ENCODE results near the gene AGT. TPM values are rescaled to one million over a fixed set of nuclear protein-coding genes. Genes with fewer than 3 reads are reported as not detected.
"Not testable (repeated sequence)": the region's sequence is repeated elsewhere in the genome, so short reads cannot be mapped to it uniquely, and the experiment has no call there.

AGT gene
- polyA plus RNA-seq, 4 donors = 12.0 to 41.5 (median 17.8) TPM

DNA sequence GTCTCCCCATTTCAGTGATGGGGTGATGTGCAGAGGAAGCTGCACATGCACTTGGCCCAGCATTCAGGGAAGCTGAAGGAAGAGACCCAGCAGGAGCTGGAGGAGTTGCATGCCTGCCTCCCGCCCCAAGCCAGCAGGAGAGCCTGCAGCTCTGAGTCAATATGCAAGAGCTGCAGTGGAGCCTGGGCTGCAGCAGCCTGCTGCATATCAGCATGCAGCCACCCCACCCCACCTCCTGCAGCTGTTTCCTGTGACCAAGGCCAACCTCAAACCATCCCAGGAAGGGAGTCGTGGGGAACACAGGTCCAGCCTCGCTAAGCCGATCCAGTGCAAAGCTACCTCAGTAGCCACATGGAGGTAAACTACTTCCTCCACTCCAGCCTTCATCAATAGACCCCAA lies 18.9 kb downstream of the AGT start:
- no peak for DNase-seq (ENCODE audit: low read depth in 4 of 4, low spot score in 3 of 4)

- no peak for DNase-seq (ENCODE audit: low read depth in 4 of 4, low spot score in 3 of 4)
Measured at GRCh38 chr1:230694464-230694863, 19.5 kb downstream of the AGT start.

GRCh38 chr1:230693777-230694176 lies 20.1 kb downstream of the AGT start:
- no peak for DNase-seq (ENCODE audit: low read depth in 4 of 4, low spot score in 3 of 4)

GRCh38 chr1:230693221-230693620 lies 20.7 kb downstream of the AGT start:
- DNase-seq (ENCODE audit: low read depth in 4 of 4, low spot score in 3 of 4) = no peak

DNA sequence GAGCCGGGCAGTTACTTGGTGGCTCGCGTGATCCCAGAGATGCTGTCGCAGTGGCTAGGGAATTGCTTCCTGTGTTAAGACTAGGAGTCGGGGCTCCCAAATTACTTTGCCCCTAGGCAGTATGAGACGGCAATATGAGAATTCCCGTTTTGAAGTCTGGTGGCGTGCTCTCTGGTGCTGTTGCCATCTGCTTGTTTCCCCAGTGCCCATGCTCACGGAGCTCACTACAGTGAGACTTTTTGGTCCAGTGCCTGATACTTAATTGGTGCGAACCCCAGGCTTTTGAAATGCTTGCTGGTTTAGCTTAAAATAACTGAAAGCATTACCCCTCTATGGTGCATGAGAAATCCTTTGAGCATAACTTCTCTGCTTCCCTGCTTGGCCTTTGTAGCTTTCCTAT lies 22.3 kb downstream of the AGT start:
- DNase-seq (ENCODE audit: low read depth in 4 of 4, low spot score in 3 of 4) = no peak

DNA sequence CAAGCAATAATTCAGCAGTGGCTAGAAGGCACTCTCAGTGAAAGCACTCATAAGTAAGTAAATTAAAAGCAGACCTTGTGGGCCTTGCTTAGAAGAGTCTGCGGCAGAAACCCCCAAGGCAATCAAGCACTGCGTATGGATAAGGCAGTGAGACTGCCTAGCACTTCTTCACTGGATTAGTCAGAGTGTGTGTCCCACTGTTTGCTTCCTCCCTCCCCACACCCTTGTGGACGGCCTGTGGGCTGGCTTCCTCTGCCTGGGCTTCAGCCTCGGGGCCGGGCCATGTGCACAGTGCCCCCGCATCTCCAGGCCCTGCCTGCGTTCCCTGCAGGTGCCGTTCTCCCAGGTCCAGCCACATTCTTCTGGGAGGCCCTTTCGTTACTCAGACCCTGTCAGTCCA lies 23.8 kb downstream of the AGT start:
- DNase-seq (ENCODE audit: low read depth in 4 of 4, low spot score in 3 of 4) = no peak

DNA sequence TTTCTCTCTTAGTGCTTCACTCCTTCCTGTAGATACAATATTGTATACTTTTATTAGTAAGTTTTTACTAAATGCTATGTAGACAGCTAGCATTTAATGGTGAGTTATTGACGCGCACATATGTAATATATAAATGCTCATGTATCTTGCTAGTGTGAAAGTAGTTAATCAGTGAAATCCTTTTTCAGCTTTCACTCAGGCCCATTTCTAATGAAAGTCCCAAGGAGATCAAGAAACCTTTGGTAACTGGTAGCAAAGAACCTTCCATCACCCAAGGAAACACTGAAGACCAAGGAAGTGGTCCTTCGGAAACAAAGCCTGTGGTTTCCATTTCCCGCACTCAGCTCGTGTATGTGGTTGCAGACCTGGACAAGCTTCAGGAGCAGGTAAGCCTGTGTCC lies 27.2 kb downstream of the AGT start:
- no peak for DNase-seq (ENCODE audit: low read depth in 4 of 4, low spot score in 3 of 4)

DNA sequence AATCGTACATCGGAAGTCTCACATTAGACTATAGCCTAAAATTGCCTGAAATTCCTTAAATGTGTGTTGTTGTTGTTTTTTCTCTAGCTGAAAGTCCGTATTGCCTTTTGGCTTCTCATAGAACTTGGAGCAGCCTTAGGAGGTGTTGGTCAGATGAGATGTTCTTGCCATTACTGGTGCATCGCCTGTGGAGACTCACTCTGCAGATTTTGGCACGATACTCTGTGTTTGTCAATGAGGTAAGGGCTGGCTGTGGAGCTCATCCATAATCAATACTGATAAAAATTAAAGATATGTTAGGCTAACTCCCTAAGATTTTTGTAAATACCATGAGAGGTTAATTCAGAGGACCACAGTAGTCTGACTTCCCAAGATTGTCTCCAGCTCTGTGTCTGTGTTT lies 28.9 kb downstream of the AGT start:
- no peak for DNase-seq (ENCODE audit: low read depth in 4 of 4, low spot score in 3 of 4)

DNA sequence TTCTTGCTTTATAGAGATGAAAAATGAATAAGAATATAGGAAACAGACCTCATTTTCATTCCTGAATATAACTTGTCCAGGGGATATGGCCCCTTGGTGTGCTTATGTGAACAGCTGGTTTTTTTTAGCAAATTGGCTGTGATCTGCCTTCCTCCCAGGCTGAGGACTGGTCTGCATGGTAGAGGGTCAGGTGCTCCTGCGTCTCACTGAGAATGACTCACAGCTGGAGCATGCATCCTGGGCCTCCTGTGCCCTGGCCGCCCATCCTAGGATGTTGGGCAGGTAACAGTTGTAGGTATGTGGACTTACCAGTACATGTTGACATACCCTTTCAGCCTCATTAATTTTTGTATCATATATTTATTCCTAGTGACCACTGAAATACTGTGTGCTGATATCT lies 29.8 kb downstream of the AGT start:
- no peak for DNase-seq (ENCODE audit: low read depth in 4 of 4, low spot score in 3 of 4)

DNA sequence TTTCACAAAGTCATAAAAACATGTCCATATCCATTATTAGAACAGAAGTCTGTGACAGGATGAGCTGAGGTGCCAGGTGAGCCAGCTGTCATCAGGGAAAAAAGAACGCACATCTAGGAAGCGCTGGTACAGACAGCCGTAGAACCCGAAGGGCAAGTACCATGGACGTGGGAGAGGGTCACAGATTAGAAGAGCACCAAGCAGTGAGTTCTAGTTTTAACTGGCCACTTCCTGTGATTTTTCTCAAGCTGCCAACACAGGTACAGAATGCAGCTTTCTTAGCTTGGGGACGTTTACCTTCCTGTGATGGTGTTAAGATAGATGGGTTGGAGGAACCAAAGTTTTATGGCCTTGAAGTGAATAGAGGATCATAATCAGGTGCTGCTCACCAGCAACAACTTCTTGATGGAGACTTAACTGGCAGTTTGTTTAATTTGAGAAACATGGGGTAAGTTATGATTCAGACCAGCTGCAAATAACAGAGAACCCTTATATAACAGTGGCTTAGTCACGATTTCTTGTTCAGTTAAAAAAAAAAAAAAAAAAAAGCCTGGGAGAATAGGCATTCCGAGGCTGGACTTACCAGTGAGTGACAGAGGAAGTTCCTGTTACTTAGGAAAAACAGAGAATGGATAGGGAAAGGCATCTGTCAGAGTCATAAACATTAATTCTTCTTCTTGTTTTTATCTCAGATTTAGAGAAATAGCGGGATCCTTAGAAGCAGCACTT lies 30.9 kb downstream of the AGT start:
- no peak for DNase-seq (ENCODE audit: low read depth in 4 of 4, low spot score in 3 of 4)

DNA sequence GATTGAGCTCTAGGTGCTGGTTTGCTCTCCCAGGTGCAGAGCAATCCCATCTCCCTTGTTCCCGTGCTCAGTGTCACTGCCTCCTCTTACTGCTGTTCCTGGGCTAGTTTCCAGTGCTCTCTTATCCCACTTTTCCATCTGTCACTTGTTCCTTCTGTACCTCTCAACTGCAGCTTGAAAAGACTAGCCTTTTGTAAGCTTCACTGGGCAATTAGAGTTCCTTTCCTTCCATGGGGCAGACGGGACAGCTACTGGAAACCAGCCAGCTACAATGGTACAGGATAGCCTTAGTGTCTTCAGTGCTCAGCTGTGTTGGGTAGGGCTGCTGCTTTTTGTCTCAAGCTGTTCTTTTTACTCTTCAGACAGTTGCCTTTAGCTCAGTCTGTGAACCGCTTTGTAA lies 31.6 kb downstream of the AGT start:
- DNase-seq (ENCODE audit: low read depth in 4 of 4, low spot score in 3 of 4) = no peak

GRCh38 chr1:230681599-230681998 lies 32.3 kb downstream of the AGT start:
- peak in 2 of 4 donors; percentile 14 to 33 for DNase-seq (ENCODE audit: low read depth in 4 of 4, low spot score in 3 of 4)

DNA sequence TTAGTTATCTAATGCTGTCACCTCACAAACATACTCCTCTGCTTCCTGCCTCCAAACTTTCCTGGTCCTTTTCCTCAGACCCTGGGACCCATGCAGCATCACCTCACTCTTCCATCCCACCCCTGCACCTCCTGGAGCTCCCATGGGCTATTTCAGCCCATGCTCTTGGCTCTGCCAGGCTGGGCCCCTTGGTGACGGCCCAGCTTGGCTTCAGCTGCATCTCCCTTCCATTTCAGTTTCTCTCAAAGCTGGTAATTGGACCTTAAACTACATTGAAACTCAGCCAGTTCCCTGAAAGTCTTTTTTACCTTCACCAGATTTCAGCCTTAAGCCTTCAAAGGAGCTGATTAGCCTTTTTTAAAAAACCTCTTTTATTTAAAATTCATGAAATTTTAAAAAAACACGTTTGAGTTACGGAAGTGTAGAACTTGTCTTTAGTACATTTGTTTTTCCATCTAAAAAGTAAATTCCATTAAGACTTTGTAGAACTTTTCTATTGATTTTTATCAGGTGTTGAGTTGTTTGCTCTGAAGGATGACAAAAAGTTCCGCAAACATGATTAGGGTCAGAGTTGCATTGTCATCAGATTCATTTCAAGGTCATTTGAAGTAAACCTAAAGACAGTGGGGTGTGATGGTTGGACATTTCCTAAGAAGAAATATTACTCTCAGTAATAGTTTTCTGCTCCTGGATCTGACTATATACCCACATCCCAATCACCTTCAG lies 33.5 kb downstream of the AGT start:
- DNase-seq (ENCODE audit: low read depth in 4 of 4, low spot score in 3 of 4) = no peak

- no peak for DNase-seq (ENCODE audit: low read depth in 4 of 4, low spot score in 3 of 4)
Measured at GRCh38 chr1:230679825-230680224, 34.1 kb downstream of the AGT start.

GRCh38 chr1:230679192-230679591 lies 34.7 kb downstream of the AGT start:
- DNase-seq (ENCODE audit: low read depth in 4 of 4, low spot score in 3 of 4) = no peak

DNA sequence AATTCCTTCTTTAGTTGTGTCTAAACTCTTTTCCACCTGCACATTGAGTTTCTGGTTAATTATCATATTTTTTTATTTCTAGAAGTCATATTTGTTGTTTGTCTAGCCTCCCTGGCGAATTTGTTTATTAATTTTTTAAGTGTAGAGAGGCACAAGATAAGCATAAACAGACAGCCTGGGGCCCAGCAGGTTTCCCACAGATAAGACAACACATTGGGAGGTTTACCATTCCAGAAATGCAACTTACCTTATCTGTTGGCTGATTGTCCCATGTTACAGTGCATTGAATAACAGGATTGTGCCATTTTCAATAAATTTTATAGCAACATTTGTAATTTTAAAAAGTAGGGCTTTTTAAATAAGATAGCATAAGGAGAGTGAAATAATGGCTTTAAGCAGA lies 36.7 kb downstream of the AGT start:
- no peak for DNase-seq (ENCODE audit: low read depth in 4 of 4, low spot score in 3 of 4)

DNA sequence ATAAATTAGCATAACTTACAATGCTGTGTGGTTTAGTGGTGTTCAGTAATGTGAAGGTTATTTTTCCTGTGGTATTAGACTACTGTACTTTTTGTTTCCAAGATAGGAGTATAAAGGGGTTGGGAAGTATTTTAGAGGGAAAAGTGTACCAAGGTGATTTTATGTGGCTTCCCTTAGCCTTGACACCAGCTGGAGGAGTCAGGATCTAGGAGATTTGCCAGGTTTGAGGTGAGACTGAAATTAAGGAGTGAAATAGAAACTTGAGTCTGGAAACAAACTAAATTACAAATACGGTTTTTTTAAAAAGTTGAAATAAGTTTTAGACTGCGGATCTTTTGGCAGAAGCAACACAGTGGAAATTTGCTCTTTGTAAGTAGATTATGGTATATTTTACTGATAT lies 39.3 kb downstream of the AGT start:
- no peak for DNase-seq (ENCODE audit: low read depth in 4 of 4, low spot score in 3 of 4)

DNA sequence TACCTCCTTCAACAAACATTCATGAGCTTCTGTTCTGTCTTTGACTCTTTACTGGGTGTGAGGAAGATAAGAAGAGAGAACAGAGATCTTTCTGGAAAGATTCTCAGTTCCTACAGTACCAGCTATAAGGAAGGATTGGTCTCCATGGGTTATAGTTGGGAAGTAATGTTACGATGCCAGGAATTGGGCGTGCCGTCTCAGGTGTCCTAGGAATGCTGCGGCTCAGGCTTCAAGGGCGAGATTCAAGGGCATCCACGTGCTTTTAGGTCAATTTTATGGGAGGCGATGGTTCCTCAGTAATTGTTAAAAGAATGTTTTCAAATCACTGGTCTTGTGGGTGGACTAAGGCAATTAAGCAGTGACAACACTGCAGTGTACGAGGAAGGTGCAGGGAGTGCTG lies 44.4 kb downstream of the AGT start:
- DNase-seq (ENCODE audit: low read depth in 4 of 4, low spot score in 3 of 4) = no peak

- no peak for DNase-seq (ENCODE audit: low read depth in 4 of 4, low spot score in 3 of 4)
Measured at GRCh38 chr1:230668227-230668626, 45.7 kb downstream of the AGT start.

DNA sequence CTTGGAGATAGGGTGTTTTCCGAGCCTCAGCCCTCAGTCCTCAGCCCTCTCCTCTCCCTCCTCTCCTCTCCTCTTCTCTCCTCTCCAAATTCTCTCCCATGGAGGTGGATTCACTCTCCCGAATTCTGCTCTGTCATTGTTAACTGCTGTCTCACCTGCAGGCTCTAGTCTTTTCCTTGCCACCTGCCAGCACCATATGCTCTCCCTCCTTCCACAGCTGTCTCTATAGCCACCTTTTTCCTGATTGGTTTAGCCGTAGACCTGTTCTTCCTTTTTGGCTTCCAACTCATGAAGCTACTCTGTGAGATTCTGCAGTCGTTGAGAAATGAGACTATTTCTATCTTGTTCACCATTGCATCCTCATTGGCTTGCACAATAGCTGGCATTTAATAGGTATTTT lies 51.9 kb downstream of the AGT start:
- no peak for DNase-seq (ENCODE audit: low read depth in 4 of 4, low spot score in 3 of 4)

- no peak for DNase-seq (ENCODE audit: low read depth in 4 of 4, low spot score in 3 of 4)
Measured at GRCh38 chr1:230658691-230659090, 55.2 kb downstream of the AGT start.

DNA sequence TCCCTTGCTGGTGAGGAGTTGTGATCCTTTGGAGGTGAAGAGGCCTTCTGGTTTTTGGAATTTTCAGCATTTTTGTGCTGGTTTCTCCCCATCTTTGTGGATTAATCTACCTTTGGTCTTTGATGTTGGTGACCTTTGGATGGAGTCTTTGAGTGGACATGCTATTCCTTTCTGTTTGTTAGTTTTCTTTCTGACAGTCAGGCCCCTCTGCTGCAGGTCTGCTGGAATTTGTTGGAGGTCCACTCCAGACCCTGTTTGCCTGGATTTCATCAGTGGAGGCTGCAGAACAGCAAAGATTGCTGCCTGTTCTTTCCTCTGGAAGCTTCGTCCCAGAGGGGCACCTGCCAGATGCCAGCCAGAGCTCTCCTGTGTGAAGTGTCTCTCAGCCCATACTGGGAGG lies 55.8 kb downstream of the AGT start:
- DNase-seq (ENCODE audit: low read depth in 4 of 4, low spot score in 3 of 4) = not testable (repeated sequence)
